ENCODE data around the gene PITX1. TPM values are rescaled to one million over a fixed set of nuclear protein-coding genes. Genes with fewer than 3 reads are reported as not detected.

Gene PITX1
- total RNA-seq, 2 donors from 2014 or later, result 1.3 to 2.4 TPM

GRCh38 chr5:135054546-135054945 lies 20.5 kb upstream of the PITX1 start:
- no peak overlapping the region for H3K27ac Mint-ChIP-seq

GRCh38 chr5:135053989-135054388 lies 20.0 kb upstream of the PITX1 start:
- Histone ChIP-seq H3K4me3 (ENCODE audit: low read length) (no peak overlapping the region), H3K36me3 (ENCODE audit: control insufficient read depth, insufficient read depth, low read length) (no peaks in the 10 kb centered on the region), H3K9ac (ENCODE audit: extremely low read depth, low read length, poor library complexity, severe bottlenecking) (no peak overlapping the region), H3K9me3 (ENCODE audit: control insufficient read depth, low read length) (no peaks in the 10 kb centered on the region), H3K27me3 (ENCODE audit: control insufficient read depth, insufficient read depth, low read length, poor library complexity, severe bottlenecking) (peaks cover 82% of the 10 kb centered on the region), H3K4me1 (ENCODE audit: control insufficient read depth, insufficient read depth, low read length) (no peaks in the 10 kb centered on the region), H3K27ac (ENCODE audit: low read depth, low read length) (no peak overlapping the region)
- Mint-ChIP-seq H3K27me3 (ENCODE audit: insufficient read depth) (peaks cover 88% of the 10 kb centered on the region), H3K4me1 (peaks cover 7% of the 10 kb centered on the region), H3K9me3 (no peaks in the 10 kb centered on the region), H3K4me3 (no peak overlapping the region), H3K36me3 (ENCODE audit: low read depth) (no peaks in the 10 kb centered on the region), H3K27ac (no peak overlapping the region)
- TF ChIP-seq CTCF (conservative IDR thresholded peaks at IDR 0.05), result no peak
- DNase-seq, result no peak
- 91 to 92% methylated on average over 8 of the region's 8 CpGs for WGBS, 2 experiments (ENCODE audit: insufficient coverage in 1 of 2, insufficient read length in 1 of 2)

More at GRCh38 chr5:135054546-135054945, 20.5 kb upstream of the PITX1 start:
- DNase-seq, result no peak
- H3K27ac ChIP-seq (ENCODE audit: low read depth, low read length), result no peak overlapping the region
- TF ChIP-seq CTCF (conservative IDR thresholded peaks at IDR 0.05), result no peak
- H3K4me3 Mint-ChIP-seq, result no peak overlapping the region
- H3K9ac ChIP-seq (ENCODE audit: extremely low read depth, low read length, poor library complexity, severe bottlenecking), result no peak overlapping the region
- WGBS, 2 experiments (ENCODE audit: insufficient coverage in 1 of 2, insufficient read length in 1 of 2), result 84% methylated on average over 2 of the region's 2 CpGs; no CpG with 5 or more reads in 1 of the 2 experiments
- peaks cover 85% of the 10 kb centered on the region for H3K27me3 Mint-ChIP-seq (ENCODE audit: insufficient read depth)
- H3K4me1 Mint-ChIP-seq, result peaks cover 7% of the 10 kb centered on the region
- no peaks in the 10 kb centered on the region for H3K36me3 ChIP-seq (ENCODE audit: control insufficient read depth, insufficient read depth, low read length)
- H3K4me1 ChIP-seq (ENCODE audit: control insufficient read depth, insufficient read depth, low read length), result no peaks in the 10 kb centered on the region
- H3K9me3 Mint-ChIP-seq, result no peaks in the 10 kb centered on the region
- no peak overlapping the region for H3K4me3 ChIP-seq (ENCODE audit: low read length)
- no peaks in the 10 kb centered on the region for H3K36me3 Mint-ChIP-seq (ENCODE audit: low read depth)
- H3K9me3 ChIP-seq (ENCODE audit: control insufficient read depth, low read length), result no peaks in the 10 kb centered on the region
- peaks cover 77% of the 10 kb centered on the region for H3K27me3 ChIP-seq (ENCODE audit: control insufficient read depth, insufficient read depth, low read length, poor library complexity, severe bottlenecking)

DNA sequence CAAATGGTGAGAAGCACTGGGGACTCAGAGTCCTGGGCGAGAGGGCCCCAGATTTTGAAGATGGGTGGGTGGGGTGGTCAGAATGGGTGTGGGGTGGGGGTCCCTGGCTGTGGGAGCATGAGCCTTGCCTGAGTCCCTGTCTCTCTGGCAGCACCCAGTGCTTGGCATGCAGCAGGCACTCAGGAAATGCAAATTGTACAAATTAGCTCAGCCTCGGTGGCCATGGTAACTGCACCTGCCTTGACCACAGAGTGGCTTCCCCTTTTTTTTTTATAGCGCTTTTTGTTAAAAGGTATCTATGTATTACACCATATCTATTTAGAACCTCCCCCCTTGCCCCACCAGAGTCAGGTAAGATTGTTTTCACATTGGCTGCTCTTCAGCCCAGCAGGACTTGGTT lies 19.2 kb upstream of the PITX1 start:
- no peak for DNase-seq
- H3K9me3 ChIP-seq (ENCODE audit: control insufficient read depth, low read length), result no peaks in the 10 kb centered on the region
- Mint-ChIP-seq H3K4me1 (peaks cover 7% of the 10 kb centered on the region), H3K4me3 (no peak overlapping the region), H3K9me3 (no peaks in the 10 kb centered on the region), H3K27me3 (ENCODE audit: insufficient read depth) (peaks cover 95% of the 10 kb centered on the region), H3K36me3 (ENCODE audit: low read depth) (no peaks in the 10 kb centered on the region), H3K27ac (no peak overlapping the region)
- 92% methylated on average over 3 of the region's 3 CpGs; no CpG with 5 or more reads in 1 of the 2 experiments for WGBS, 2 experiments (ENCODE audit: insufficient coverage in 1 of 2, insufficient read length in 1 of 2)
- no peaks in the 10 kb centered on the region for H3K4me1 ChIP-seq (ENCODE audit: control insufficient read depth, insufficient read depth, low read length)
- no peaks in the 10 kb centered on the region for H3K36me3 ChIP-seq (ENCODE audit: control insufficient read depth, insufficient read depth, low read length)
- no peak for TF ChIP-seq CTCF (conservative IDR thresholded peaks at IDR 0.05)
- H3K9ac ChIP-seq (ENCODE audit: extremely low read depth, low read length, poor library complexity, severe bottlenecking), result no peak overlapping the region
- H3K27ac ChIP-seq (ENCODE audit: low read depth, low read length), result no peak overlapping the region
- no peak overlapping the region for H3K4me3 ChIP-seq (ENCODE audit: low read length)
- peaks cover 89% of the 10 kb centered on the region for H3K27me3 ChIP-seq (ENCODE audit: control insufficient read depth, insufficient read depth, low read length, poor library complexity, severe bottlenecking)

Data from endodermal cell (in vitro differentiated cells).